Sigmoid colon (tissue), 7 donors: Measurements from ENCODE around the gene ACTL6B. TPM values are rescaled to one million over a fixed set of nuclear protein-coding genes. Genes with fewer than 3 reads are reported as not detected.

Experiments
- DNase-seq: peaks from one replicate; pipeline ENCODE4 v3.0.0-alpha.2; 2019
- H3K27ac ChIP-seq, 4 donors: fragments of 200-600 bp; sonication (generic); one replicate each; pipeline ENCODE4 v1.5.1; 2016 to 2019; ENCODE audit warnings: mild to moderate bottlenecking in 1 of 4
- H3K27me3 ChIP-seq, 3 donors: fragments of 200-600 bp; sonication (generic); one replicate each; pipeline ENCODE4 v1.5.1; 2019; ENCODE audit warnings: mild to moderate bottlenecking in 1 of 3
- H3K36me3 ChIP-seq, 4 donors: fragments of 200-600 bp; sonication (generic); one replicate each; pipeline ENCODE4 v1.5.1; 2016 to 2019
- H3K4me1 ChIP-seq, 4 donors: fragments of 200-600 bp; sonication (generic); one replicate each; pipeline ENCODE4 v1.5.1; 2017 to 2019
- H3K4me3 ChIP-seq, 4 donors: fragments of 200-600 bp; sonication (generic); one replicate each; pipeline ENCODE4 v1.5.1; 2017 to 2019; ENCODE audit warnings: mild to moderate bottlenecking in 2 of 4, moderate library complexity in 1 of 4
- H3K9me3 ChIP-seq, 4 donors: fragments of 200-600 bp in 3 of 4; sonication (generic) in 3 of 4; one replicate each; pipeline versions ENCODE4 v1.5.1 to v1.6.1; 2013 to 2019
- CTCF ChIP-seq, 4 experiments: fragments of 450-650 bp in 3 of 4; fragments of 200-600 bp in 1 of 4; IDR thresholded peaks; one replicate each; pipeline ENCODE4 v1.5.1; 2016 to 2019; ENCODE audit warnings: antibody characterized with exemption in 4 of 4, mild to moderate bottlenecking in 3 of 4, moderate library complexity in 2 of 4
- EP300 ChIP-seq, 4 donors: sonication (generic); formaldehyde crosslinking; IDR thresholded peaks; one replicate each; pipeline ENCODE4 v1.6.1; 2017; ENCODE audit warnings: antibody characterized with exemption in 4 of 4
- POLR2A ChIP-seq, 2 donors: fragments of 450-650 bp; IDR thresholded peaks; one replicate each; pipeline ENCODE4 v1.6.1; 2016; ENCODE audit warnings: antibody characterized with exemption in 2 of 2, mild to moderate bottlenecking in 2 of 2, moderate library complexity in 2 of 2
- POLR2AphosphoS5 ChIP-seq, 4 donors: sonication (generic); formaldehyde crosslinking; IDR thresholded peaks; one replicate each; pipeline ENCODE4 v1.6.1; 2017; ENCODE audit warnings: antibody characterized with exemption in 4 of 4
- WGBS, 2 donors: extraction: QIAGEN DNeasy Blood & Tissue Kit; methylation state at CpG; one replicate each; pipeline ENCODE4 v1.1.7; 2013; 5-methylcytosine and 5-hydroxymethylcytosine counted together
- intact Hi-C: fragments of 100-400 bp; cut with DNase I; formaldehyde crosslinking; loops from one replicate; pipeline ENCODE4 v1.15.1; 2023
- polyA plus RNA-seq, 3 donors: library from polyadenylated mRNA; stranded (reverse); fragments of 200-250 nt; gene quantifications; one replicate each; pipeline ENCODE4 v1.2.3, GENCODE V29; 2013
- total RNA-seq, 4 donors: library from RNA; depleted of rRNA; stranded (reverse); fragments of >200 nt; gene quantifications; one replicate each; pipeline ENCODE4 v1.1.0, GENCODE V29; 2016
- donor health status: healthy with polysubstance abuse.
- donor health status: Bipolar disorder and iron deficiency.
- donor health status: healthy.

The ACTL6B gene
- total and polyA plus RNA-seq, 7 donors = 0.58 to 0.71 (median 0.68) TPM; not detected in 4

- Histone ChIP-seq H3K36me3 (no peaks in the 10 kb centered on the region), H3K4me3 (no peak within 1 kb of the TSS), H3K4me1 (no peaks in the 10 kb centered on the region), H3K27me3 (peaks cover 0 to 45% (median 25%) of the 10 kb centered on the region in 3 donors), H3K9me3 (no peaks in the 10 kb centered on the region), H3K27ac (no peak within 1 kb of the TSS)
- DNase-seq = no peak
- intact Hi-C loops = no loop called here
- TF ChIP-seq POLR2A (IDR thresholded peaks at IDR 0.05) (no peak), POLR2AphosphoS5 (IDR thresholded peaks at IDR 0.05) (no peak), CTCF (IDR thresholded peaks at IDR 0.05) (no peak), EP300 (IDR thresholded peaks at IDR 0.05) (no peak)
- 34 to 54% methylated on average over 10 of the region's 10 CpGs for WGBS, 2 donors
Observed at GRCh38 chr7:100641463-100641859, 14.8 kb downstream of the ACTL6B start, which contains the start of gene TFR2. TFR2 (minus strand) TSS chr7:100641552; CDS start chr7:100641509, 43 bp downstream.

DNA sequence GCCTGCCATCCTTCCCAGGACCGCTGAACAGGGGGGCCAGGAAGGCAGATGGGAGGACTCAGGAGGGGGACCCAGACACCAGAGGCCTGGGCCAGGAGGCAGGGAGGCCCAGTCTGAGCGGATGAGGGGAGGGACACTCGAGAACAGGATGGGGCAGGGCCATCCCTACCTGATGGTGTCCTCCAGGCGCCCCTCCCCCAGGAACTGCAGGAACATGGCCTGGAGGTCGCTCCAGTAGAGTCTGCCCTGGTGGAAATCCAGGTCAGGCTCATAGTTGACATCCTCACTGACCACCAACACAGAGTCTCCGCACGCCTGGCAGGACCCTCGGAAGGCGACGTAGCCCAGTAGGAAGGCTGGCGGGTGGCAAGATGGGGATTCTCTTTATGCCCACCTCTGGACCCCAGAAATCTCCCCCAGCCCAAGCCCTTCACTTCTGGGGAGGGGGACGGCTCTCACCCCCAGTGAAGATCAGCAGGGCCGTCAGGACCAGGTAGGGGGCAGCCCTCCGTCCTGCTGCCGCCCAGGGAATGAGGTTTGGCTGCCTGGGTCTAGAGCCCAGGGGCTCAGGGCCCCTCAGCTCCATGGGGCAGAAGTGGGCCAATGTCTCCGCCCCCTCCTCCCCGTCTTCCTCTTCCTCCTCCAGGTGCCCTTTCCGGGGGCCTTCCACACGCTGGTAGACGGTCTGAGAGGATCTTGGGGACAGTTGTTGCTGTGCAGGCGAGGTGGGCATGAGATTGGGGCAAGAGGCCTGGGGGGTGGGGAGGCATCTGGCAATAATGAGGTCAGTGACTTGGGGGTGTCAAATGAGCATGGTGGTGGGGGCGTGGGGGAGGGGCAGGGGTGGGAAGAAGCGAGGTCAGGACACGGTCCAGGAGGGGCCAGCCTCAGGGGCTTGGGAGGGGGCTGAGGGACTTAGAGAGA lies 15.5 kb downstream of the ACTL6B start:
- TF ChIP-seq POLR2A (IDR thresholded peaks at IDR 0.05) (no peak), EP300 (IDR thresholded peaks at IDR 0.05) (no peak), POLR2AphosphoS5 (IDR thresholded peaks at IDR 0.05) (no peak), CTCF (IDR thresholded peaks at IDR 0.05) (no peak)
- Histone ChIP-seq H3K36me3 (no peaks in the 10 kb centered on the region), H3K4me1 (no peaks in the 10 kb centered on the region), H3K4me3 (no peak overlapping the region), H3K9me3 (no peaks in the 10 kb centered on the region), H3K27me3 (peaks cover 0 to 47% (median 24%) of the 10 kb centered on the region in 3 donors), H3K27ac (no peak overlapping the region)
- intact Hi-C loops = no loop called here
- WGBS, 2 donors = 70 to 71% methylated on average over 24 of the region's 24 CpGs
- DNase-seq = no peak

DNA sequence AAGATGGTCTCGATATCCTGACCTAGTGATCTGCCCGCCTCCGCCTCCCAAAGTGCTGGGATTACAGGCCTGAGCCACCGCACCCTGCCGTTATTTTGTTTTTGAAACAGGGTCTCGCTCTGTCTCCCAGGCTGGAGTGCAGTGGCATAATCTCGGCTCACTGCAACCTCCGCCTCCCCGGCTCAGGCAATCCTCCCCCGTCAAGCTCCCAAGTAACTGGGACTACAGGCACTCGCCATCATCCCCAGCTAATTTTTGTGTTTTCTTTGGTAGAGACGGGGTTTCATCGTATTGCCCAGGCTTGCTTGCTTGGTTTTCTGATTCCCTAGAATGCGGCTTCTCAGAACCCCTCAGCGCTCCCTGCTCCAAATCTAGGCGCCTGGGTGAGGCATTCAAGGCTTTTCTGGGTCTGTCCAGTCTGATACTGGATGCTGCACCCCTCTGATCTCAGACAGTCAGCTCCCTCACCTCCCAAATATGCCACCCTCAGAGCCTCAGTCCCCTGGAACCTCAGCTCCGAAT lies 16.2 kb downstream of the ACTL6B start:
- no peak for DNase-seq
- H3K27me3 ChIP-seq = peaks cover 0 to 51% (median 24%) of the 10 kb centered on the region in 3 donors
- TF ChIP-seq POLR2AphosphoS5 (IDR thresholded peaks at IDR 0.05) (no peak), EP300 (IDR thresholded peaks at IDR 0.05) (no peak), POLR2A (IDR thresholded peaks at IDR 0.05) (no peak)
- 88 to 89% methylated on average over 17 of the region's 17 CpGs for WGBS, 2 donors
- H3K27ac ChIP-seq = no peak overlapping the region
- no peaks in the 10 kb centered on the region for H3K36me3 ChIP-seq
- no peaks in the 10 kb centered on the region for H3K4me1 ChIP-seq
- H3K9me3 ChIP-seq = no peaks in the 10 kb centered on the region
- H3K4me3 ChIP-seq = no peak overlapping the region
- intact Hi-C loops = no loop called here

GRCh38 chr7:100632951-100633717 lies 23.1 kb downstream of the ACTL6B start:
- intact Hi-C loops = no loop called here
- TF ChIP-seq POLR2A (IDR thresholded peaks at IDR 0.05) = no peak
- TF ChIP-seq CTCF (IDR thresholded peaks at IDR 0.05) = peak in 3 of 4 experiments; percentile 11 to 19 (median 12)
- Histone ChIP-seq H3K4me3 (peak overlapping the region; percentile 15 to 49 (median 39)), H3K4me1 (peaks cover 0 to 12% (median 10%) of the 10 kb centered on the region in 4 donors), H3K9me3 (no peaks in the 10 kb centered on the region), H3K36me3 (no peaks in the 10 kb centered on the region), H3K27ac (no peak overlapping the region), H3K27me3 (peaks cover 9 to 56% (median 24%) of the 10 kb centered on the region in 3 donors)
- 1% methylated on average over 72 of the region's 72 CpGs for WGBS, 2 donors
- peak; percentile 70 for DNase-seq
